ENCODE results near the gene ACADSB.

ACADSB gene

DNA sequence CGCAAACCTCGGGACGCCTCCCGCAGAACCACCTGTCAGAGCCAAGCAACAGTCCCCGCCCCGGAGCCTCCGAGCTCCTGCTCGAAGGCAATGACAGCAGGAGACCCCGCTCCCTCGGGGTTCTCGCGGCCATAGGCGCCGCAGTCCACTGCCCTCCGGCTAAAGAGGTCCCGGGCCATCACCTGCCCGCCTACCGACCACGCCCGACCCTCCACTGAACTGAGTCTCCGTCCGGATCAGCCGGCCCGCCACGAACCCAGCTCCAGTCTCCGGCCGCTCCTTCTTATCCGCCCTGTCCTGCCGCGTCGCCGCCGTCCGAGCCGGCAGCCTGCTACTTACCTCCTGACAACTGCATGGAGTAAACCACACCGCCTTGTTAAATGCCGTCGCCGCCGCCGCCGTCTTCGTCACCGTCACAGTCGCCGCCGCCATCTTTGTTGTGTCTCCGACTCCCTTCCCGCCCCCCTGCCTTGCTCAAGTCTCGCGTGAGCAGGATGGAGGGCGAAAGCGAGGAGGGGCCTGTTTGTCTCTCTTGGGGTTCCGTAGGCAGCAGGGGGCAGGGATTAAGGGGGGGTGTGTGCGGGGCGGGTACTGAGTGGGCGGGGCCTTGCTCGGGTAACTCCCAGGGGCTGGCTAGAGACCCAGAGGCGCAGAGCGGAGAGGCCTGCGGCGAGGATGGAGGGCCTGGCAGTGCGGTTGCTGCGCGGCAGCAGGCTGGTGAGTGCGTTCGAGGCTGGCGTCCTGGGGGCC, at the start of gene ACADSB, which contains the start of gene IKZF5:
Gene ACADSB (plus strand): TSS at position 652 of the 750 bp plus-strand sequence. CDS start 24 bp downstream, at position 676.
Gene IKZF5 (minus strand): TSS at position 441 of the 750 bp plus-strand sequence. CDS start 10,170 bp downstream, outside the sequence.
- peak; percentile 99 for DNase-seq (ENCODE audit: low read depth, low spot score)

DNA sequence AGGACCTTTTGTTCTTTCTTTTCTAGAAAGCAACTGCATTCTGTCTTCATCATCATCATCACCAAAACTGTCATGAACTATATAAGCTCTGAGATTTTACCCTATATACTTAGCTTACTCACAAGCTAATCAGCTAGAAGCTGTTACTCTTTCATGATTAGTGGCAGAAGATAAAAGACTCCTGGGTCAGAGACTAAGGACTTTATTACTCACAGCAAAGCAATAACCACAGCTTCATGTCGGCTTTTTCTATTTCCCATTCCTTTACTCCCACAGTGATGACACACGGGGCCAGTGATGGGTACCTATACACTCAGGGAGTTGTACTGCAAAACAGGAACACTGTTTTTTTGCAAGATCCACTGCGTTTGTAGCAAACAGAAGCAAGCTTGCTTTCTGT, 46.4 kb upstream of the ACADSB start:
- no peak for DNase-seq (ENCODE audit: low read depth, low spot score)

DNA sequence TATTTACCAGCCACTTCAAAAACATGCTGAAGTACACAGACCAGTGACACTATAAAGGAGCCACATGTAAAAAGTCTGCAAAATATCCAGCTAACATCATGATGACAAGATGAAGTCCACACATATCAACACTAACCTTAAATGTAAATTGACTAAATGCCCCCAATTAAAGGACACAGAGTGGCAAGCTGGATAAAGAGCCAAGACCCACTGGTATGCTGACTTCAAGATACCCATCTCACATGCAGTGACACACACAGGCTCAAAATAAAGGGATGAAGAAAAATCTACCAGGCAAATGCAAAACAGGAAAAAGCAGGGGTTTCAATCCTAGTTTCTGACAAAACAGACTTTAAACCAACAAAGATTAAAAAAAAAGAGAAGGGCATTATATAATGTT, 41.9 kb upstream of the ACADSB start:
- DNase-seq (ENCODE audit: low read depth, low spot score), result no peak

DNA sequence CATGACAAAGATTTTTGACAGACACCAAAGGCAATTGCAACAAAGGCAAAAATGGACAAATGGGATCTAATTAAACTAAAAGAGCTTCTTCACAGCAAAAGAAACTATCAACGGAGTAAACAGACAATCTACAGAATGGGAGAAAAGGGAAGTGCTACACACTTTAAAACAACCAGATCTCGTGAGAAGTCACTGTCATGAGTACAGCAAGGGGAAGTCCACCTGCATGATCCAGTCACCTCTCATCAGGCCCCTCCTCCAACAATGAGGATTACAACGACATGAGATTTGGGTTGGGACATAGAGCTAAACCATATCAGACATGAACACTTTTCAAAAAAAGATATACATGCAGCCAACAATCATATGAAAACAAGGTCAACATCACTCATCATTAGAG, 40.1 kb upstream of the ACADSB start:
- no peak for DNase-seq (ENCODE audit: low read depth, low spot score)

DNA sequence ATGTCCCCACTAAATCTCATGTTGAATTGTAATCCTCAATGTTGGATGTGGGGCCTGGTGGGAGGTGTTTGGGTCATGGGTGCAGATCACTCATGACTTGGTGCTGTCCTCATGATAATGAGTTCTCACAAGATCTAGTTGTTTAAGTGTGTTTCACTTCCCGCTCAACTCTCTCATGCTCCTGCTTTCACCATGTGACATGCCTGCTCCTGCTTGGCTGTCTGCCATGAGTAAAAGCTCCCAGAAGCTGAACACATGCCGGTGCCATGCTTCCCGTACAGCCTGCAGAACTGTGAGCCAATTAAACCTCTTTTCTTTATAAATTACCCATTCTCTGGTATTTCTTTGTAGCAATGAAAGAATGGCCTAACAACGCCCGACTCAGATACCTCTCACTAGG, 34.8 kb upstream of the ACADSB start:
- peak; percentile 13 for DNase-seq (ENCODE audit: low read depth, low spot score)

DNA sequence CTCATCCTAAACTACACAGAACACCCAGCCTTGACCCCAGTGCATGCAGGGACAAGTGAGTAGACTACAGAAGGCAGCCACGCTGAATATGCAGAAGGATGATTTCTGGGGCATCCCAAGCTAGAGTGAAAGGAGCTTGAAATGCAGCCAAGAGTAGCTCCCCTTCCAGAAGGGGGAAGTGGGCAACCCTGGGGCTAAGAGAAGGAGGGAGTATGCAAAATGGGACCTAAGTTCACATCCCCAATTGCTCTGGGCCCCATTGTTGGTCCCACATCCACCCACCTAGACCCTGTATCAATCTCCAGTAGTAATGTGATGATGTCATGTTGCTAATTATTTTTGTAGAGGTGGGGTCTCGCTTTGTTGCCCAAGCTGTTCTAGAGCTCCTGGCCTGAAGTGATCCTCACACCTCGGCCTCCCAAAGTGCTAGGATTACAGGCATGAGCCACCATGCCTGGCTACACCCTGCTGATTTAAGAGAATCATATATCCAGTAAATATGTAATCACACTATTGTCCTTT, 34.2 kb upstream of the ACADSB start:
- no peak for DNase-seq (ENCODE audit: low read depth, low spot score)

DNA sequence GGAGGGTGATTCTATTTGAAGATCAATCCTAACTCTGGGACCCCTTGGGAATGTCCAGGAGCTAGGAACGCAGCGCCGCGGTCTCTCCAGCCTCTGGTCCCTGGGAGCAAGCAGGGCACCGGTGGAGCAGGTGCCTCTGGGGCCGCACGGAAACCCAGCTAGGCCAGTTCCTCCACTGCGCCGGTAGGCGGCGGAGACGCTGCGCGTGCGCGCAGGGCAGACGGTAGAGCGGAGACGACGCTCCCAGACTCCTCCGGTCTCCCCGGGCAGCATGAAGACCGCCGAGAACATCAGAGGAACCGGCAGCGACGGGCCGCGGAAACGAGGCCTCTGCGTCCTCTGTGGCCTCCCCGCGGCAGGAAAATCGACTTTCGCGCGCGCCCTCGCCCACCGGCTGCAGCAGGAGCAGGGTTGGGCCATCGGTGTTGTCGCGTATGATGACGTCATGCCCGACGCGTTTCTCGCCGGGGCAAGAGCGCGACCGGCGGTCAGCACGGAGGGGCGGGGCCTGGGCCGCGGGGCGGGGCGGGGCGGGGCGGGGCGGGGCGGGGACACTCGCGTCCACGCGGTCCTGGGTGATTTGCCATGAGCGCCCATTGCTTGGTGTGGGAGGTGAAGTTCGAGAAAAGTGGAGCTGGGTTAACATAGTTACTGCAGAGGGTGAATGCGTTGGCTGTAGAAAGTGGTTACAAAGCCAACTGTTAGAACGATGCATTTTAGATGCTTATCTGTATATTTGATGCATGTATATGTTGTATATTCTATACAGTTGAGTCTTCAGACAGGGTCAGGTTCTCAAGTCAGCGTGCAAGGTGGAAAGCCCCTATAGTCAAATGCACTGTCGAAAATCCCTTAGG, 28.4 kb upstream of the ACADSB start, which contains the start of gene PSTK:
Gene PSTK (plus strand): TSS at position 193 of the 857 bp plus-strand sequence. CDS start 79 bp downstream, at position 272.
- peak; percentile 98 for DNase-seq (ENCODE audit: low read depth, low spot score)

DNA sequence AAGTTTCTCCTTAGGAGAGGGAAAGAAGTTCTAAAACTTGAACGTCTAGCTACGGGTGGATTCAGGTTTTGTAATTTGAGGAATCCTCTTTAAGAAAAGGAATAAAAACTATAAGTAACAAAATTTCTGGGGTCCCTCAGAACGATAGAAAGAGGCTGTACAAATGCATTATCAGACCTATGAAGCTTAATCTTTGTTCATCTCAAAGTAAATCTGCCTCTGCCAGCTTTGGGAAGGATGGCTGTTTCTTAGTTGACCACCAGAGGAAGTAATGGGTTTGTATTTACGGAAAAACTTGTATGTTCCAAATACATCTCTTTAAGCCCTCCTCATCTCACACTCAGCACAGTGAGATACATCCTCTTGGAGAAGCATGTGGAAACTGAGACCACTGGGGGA, 27.7 kb upstream of the ACADSB start:
- DNase-seq (ENCODE audit: low read depth, low spot score), result peak; percentile 45

DNA sequence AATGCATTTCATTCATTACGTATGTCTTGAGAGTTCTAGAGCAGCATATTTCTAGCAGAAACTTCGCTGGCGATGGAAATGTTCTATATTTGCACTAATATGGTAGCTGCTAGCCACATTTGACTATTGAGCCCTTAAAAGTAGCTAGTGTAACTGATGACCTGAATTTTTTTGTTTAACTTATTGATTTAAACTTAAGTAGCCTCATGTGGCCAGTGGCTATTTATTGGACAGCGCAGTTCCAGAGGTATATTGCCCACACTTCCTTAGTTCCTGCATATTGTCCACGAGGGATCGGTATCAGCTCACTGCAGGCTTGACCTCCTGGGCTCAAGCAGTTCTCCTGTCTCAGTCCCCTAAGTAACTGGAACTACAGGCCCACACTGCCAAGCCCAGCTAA, 24.9 kb upstream of the ACADSB start:
- DNase-seq (ENCODE audit: low read depth, low spot score), result no peak

DNA sequence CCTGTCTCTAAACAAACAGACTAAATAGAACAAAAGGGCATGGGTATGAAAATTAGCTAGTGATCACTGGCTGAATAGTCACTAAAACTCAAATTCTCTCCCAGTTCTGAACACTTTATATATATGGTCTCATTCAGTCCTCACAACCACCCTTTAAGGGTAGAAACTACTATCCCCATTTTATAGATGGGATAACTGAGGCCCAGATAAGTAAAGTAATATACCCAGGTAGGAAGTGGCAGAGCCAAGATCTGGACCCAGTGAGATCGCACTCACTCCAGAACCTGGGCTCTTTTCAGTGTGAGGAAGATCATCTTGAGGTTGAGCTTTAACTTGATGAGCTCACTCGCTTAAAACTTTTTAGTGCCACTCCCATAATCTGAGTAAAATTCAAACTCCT, 24.1 kb upstream of the ACADSB start:
- DNase-seq (ENCODE audit: low read depth, low spot score), result no peak

DNA sequence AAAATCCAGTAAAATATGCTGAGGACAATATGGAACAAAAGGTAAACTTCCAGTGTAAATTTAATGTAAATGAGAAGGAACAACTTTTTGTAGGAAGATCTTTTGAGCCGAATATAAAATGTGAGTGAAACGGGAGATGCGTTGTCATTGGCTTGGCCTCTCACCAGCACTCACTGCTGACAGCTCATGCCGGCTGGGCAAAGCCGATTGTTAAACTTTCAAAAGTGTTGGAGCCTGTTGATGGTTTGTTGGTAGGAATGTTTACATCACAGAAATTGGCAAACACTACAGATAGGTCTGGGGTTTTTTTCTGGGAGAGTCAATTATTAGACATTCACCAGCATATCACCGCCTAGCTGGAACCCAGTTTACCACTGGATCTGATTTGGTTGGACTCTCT, 22.5 kb upstream of the ACADSB start:
- peak; percentile 66 for DNase-seq (ENCODE audit: low read depth, low spot score)

DNA sequence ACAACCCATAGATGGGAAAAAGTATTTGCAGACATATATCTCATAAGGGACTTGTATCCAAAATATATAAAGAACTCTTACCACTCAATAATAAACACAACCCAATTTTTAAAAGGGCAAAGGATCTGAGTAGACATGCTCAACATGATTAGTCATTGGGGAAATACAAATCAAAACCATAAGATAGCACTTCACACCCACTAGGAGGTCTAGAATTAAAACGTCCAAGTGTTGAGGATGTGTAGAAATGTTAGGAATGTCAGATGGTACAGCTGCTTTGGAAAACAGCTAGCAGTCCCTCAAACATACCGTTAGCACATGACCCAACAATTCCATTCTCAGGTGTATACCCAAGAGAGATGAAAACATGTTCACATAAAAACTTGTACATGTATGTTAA, 20.3 kb upstream of the ACADSB start:
- peak; percentile 8 for DNase-seq (ENCODE audit: low read depth, low spot score)

DNA sequence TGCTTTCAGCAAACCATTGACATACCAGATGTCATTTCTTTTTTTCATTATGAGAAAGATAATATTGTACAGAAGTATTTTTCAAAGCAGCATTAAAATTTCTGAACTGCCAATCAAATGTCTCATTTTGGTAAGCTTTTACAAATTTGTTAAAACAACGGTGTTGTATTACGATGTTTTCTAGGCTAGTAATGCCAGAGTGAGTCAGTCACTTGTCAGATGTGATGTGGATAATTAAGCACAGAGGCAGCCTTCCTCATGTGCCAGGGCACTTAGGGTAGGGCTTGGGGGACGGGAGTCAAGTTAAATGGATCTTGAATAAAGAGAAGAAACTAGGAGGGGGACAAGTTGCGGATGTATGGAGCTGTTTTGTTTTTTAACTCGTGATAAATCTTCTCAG, 18.5 kb upstream of the ACADSB start:
- DNase-seq (ENCODE audit: low read depth, low spot score), result peak; percentile 23

DNA sequence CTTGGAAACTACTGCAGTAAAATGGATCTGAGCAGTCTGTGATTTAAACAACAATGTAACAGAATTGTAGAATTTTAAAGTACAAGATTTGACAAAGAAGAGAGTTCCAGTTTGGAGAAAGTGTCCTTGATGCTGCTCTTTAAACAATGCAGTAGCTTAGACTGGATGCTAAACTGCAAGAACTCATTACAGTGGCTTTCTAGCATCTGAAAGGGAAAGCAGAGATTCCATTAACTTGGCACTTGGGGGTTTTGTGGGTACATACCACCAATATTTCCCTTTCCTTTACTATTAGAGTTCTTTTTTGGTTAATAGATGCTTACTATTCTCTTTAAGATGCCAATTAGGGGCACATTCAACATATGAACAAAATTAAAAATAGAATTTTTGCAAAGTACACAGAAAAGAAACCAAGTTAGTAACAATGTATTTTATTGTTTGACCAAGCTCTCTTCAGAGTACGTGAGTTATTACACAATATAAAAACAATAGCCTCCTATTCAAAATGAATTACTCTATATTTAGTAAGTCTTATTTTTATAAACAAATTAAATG, 16.7 kb upstream of the ACADSB start:
- DNase-seq (ENCODE audit: low read depth, low spot score), result no peak

DNA sequence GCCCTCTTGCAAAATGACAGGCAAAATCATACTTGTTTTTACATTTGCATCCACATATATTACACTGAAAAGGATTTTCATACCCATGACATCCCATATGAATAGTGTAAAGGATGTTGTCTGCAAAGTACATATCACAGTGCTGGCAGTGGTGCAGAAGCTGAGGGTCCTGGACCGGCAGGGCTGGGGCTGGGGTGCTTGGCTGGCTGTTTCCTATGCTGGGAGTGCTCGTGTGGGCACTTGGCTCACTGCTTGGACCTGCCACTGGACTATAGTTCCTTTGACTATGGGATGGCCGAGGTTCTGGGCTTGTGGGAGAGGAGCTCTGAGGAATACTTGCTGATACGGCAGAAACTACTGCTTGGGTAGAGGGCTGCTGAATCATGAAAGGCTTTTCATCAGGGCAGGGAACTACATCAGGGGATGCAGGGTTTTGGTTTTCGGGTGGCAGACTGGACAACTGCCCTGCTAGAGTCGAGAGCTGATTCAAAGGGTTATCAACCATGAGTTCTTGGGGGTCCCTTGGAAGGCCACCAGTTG, 14.9 kb upstream of the ACADSB start:
- no peak for DNase-seq (ENCODE audit: low read depth, low spot score)

DNA sequence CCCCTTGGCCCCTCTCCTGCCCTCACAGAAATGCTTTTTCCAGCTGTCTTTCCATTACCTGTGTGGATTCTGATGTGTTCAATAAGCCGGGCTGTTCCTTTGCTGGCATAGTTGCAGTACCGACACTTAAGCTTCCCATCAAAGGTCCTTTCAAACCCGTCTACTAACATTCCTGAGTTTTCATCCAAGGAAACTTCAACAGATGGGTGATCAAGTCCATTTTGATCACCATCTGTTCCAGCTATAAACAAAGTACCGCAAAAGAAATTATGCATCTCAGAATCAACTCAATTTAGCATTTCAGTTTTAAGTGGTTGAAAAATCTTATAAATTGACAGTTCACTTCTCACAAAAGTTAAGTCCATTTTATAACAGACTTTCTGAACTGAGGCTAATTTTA, 12.9 kb upstream of the ACADSB start:
- no peak for DNase-seq (ENCODE audit: low read depth, low spot score)

DNA sequence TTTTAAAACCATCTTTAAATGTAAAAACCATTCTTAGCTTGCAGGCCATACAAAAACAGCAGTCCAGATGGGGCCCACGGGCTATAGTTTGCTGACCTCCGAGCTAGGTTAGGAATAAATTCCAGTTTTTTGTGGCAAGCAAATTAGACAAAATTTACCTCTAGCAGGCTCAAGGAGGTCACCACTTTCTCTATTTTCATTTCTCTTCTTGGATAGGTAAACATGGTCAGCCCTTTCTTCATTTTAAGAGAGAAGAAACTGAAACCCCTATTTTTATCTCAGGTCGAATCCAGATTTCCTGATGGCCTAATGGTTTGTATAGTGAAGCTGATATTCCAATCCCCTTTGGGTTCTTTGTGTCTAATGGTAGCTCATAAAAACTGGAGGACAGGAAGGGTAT, 10.9 kb upstream of the ACADSB start:
- DNase-seq (ENCODE audit: low read depth, low spot score), result no peak

DNA sequence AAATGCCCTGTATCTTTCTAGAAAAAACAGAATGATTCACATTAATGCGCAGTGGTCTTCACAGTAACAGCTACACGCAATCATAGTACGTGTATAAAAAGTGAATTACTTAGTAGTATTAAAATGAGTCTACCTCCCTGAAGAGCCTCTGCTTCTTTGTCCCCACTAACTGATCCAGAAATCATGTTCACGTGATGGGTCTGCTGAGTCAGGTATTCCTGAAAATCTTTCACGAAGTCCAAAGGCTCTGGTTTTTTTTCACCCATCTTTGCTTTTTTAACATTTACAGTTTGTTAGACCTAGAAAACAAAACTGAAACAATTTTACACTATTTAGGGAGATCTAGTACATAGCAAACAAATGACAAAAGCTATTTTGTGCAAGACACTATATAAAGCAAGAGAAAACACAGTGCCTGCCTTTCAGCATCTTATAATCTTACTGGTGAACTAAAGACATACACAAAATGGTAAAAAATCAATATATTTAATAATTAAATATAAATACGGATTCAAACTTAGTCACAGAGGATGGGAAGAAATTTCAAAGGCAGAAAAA, 10.4 kb upstream of the ACADSB start:
- no peak for DNase-seq (ENCODE audit: low read depth, low spot score)

DNA sequence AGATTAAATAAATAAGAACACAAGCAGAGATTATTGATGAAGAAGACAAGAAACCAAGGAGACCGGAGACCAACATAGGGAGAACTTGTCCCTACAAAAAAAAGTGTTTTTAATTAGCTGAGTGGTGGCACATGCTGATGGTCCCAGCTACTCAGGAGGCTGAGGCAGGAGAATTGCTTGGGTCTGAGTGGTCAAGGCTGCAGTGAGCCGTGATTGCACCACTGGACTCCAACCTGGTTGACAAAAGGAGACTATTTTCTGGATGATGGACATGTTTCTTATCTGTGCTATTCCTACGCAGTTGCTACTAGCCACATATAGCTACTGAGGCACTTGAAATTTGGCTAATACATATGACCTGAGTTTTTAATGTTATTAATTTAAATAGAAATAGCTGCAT, 9.9 kb upstream of the ACADSB start:
- no peak for DNase-seq (ENCODE audit: low read depth, low spot score)

DNA sequence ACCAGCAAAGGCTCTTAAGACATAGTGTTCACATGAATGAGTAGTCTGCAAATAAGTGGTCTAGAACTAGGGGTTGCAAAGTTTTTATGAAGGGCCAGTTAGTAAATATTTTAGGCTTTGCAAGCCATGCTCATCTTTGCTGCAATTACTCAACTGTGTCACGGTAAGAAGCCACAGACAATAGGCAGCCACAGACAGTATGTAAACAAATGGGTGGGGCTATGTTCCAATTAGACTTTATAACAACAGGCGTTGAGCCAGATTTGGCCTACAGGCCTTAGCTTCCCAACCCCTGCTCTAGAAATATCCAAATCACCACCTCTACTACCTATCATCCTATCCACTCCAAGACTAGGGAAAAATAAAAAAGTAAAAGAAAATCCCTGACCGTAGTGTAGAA, 9.5 kb upstream of the ACADSB start:
- DNase-seq (ENCODE audit: low read depth, low spot score), result no peak

DNA sequence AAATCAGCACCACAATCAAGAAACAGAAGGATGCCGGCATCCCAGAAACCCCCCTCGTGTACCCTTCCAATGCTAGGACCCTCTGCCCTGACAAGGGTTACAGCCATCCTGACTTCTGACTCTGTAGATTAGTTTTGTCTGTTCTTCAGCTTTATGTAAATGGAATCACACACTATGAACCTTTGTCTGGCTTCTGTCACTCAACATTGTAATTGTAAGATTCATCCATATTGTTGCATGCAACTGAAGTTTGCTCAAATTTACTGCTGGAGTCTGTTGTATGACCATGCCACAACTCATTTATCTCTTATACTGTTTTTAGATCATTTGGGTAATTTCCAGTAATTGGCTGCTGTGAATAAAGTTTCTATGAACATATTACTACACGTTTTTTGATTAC, 8.7 kb upstream of the ACADSB start:
- no peak for DNase-seq (ENCODE audit: low read depth, low spot score)

DNA sequence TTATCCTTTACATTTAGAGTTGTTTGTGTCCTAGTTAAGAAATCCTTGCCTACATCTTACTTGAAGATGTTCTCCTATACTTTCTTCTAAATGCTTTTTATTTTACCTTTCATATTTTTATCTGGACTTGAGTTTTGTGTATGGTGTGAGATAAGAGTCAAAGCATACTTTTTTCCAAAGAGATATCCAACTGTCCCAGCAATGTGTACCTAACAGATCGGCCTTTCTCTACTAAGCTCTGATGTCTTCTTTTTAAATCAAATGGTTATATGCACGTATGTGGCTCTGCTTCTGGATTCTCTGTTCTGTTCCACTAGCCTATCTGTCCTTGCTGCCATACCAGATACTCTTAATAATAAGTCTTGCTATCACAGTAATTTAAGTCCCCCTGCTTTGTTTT, 7.4 kb upstream of the ACADSB start:
- no peak for DNase-seq (ENCODE audit: low read depth, low spot score)

All from astrocyte of the hippocampus (primary cell).